HG02852 (cell line): ENCODE measurements around the gene OBSCN.

Source experiments
- ATAC-seq: cut with Tn5 transposase; IDR thresholded peaks from one replicate; pipeline ENCODE4 v1.9.1; 2021; ENCODE audit warnings: mild to moderate bottlenecking, moderate library complexity; ENCODE audit not compliant: unreplicated experiment

OBSCN gene

DNA sequence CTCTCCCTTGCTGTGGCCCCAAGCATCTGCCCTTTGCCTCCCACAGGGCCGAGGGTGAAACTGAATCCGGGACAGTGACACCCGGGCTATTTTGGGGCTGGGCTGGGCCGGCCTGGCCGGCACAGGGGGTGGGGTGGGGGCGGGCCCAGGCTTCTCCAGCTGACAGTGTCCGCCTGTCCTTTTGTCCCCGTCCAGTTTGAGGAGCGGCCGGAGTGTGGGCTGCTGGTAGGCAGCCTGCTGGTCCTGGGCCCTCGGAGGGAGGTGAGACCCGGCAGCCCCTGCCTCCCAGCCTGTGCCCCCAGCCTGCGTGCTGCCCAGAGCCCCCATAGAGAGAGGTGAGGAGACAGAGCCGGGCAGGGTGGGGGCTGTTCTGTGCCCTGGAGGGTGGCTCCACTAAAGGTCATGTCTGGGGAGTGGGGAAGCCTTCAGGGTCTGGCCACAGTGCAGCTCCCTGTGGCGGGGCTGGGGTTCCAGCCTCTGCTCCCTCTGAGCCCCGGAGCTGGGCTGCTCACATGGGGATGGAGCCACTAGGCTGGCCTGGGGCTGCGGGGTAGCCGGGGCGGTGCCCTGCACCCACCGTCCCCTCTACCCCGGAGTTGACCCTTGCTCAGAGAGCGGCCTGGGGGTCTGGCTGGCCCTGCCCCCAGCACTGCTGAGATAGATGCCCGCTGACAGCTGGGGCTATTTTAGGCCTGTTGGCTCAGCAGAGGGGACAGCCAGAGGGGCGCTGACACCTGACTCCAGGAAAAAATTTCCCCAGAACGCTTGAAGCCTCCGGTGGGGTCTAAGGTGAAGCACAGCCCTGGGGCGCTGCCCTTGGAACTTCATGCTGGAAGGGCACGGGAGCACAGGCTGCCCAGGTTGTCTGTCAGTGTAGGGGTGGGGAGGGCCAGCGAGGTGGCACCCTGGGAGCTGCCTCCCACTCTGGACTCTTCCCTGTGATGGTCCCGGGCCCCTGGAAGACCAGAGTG, at the start of gene OBSCN:
TSS of gene OBSCN (plus strand) at position 194 of the 971 bp plus-strand sequence. CDS start 3,740 bp downstream, outside the sequence.
- ATAC-seq, result no peak

DNA sequence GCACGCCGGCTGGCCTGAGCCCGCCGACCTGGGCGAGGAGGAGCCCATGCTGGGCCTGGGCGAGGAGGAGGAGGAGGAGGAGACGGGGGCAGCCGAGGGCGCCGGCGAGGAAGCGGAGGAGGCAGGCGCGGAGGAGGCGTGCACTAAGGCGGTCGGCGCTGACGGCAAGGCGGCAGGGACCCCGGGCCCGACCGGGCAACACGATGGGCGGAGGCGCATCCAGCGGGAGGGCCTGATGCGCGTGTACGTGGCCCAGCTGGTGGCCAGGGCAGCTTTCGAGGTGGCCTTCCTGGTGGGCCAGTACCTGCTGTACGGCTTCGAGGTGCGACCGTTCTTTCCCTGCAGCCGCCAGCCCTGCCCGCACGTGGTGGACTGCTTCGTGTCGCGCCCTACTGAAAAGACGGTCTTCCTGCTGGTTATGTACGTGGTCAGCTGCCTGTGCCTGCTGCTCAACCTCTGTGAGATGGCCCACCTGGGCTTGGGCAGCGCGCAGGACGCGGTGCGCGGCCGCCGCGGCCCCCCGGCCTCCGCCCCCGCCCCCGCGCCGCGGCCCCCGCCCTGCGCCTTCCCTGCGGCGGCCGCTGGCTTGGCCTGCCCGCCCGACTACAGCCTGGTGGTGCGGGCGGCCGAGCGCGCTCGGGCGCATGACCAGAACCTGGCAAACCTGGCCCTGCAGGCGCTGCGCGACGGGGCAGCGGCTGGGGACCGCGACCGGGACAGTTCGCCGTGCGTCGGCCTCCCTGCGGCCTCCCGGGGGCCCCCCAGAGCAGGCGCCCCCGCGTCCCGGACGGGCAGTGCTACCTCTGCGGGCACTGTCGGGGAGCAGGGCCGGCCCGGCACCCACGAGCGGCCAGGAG, 49.5 kb upstream of the OBSCN start:
- ATAC-seq, result no peak

- no peak for ATAC-seq
Observed at GRCh38 chr1:228159008-228159665, 48.7 kb upstream of the OBSCN start.

- ATAC-seq, result no peak
Observed at GRCh38 chr1:228160201-228160761, 47.6 kb upstream of the OBSCN start.

- no peak for ATAC-seq
Observed at GRCh38 chr1:228161362-228161761, 46.5 kb upstream of the OBSCN start.

- ATAC-seq, result no peak
Observed at GRCh38 chr1:228161866-228162265, 46.0 kb upstream of the OBSCN start.

- no peak for ATAC-seq
Observed at GRCh38 chr1:228162286-228163006, 45.4 kb upstream of the OBSCN start.

GRCh38 chr1:228163007-228163753, 44.7 kb upstream of the OBSCN start:
- no peak for ATAC-seq

DNA sequence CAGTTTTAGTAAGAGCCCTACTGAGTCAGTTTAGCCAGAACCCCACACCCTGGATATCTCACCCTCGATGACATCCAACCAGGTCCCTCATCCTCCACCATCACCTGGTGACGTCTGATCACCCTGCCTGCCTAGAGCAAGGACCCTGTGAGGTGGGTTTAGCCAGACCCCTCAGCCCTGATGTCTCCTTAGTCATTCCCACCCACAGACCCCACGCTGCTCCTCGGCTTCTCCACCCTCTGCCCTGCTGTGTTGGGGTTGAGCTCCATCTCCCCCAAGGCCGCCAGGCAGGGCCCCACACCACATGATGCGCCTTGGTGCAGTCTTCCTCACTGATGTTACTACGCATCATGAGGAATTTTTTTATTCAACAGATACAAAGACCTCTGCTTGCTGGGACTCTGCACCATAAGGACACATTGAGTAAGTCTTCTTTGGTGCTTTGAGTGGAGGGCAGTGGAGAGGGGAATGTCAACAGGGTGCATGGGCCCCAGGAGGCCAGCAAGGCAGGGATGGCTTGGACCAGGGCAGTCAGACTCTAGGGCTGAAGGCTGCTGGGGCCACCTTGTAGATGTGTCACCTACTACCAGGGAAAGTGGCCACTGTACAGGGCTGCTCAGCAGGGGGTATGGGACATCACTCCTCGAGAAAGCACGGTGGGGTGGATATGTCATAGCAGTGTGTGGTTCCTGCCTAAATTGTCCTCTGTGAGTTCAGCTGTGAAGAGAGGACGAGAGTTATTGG, 43.9 kb upstream of the OBSCN start:
- no peak for ATAC-seq

DNA sequence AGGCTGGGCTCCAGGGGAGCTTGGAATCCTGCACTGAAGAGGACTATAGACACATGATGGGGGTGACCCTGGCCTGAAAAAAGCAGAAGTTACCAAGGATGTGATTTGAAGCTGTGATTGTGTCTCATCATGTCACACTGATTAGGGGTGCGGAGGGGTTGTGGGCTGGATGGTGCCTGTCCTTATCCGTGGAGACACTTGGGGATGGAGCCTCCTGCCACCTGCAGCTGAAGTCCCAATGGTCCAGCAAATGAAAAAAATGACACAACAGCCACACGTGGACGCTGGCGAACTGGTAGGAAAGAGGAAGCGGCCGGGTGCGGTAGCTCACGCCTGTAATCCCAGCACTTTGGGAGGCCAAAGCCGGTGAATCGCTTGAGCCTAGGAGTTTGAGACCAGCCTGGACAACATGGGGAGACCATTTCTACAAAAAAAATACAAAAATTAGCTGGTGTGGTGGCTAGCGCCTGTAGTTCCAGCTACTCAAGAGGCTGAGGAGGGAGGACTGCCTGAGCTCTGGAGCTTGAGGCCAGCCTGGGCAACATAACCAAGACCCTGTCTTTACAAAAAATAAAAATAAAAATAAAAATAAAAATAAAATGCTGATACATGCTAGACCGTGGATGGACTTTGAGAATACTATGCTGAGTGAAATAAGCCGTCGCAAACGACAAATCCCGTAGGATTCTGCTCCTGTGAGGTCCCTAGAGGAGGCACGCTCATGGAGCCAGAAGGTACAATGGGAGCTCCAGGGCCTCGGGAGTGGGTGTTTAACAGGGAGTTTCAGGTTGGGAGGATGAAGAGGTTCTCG, 43.1 kb upstream of the OBSCN start:
- no peak for ATAC-seq

DNA sequence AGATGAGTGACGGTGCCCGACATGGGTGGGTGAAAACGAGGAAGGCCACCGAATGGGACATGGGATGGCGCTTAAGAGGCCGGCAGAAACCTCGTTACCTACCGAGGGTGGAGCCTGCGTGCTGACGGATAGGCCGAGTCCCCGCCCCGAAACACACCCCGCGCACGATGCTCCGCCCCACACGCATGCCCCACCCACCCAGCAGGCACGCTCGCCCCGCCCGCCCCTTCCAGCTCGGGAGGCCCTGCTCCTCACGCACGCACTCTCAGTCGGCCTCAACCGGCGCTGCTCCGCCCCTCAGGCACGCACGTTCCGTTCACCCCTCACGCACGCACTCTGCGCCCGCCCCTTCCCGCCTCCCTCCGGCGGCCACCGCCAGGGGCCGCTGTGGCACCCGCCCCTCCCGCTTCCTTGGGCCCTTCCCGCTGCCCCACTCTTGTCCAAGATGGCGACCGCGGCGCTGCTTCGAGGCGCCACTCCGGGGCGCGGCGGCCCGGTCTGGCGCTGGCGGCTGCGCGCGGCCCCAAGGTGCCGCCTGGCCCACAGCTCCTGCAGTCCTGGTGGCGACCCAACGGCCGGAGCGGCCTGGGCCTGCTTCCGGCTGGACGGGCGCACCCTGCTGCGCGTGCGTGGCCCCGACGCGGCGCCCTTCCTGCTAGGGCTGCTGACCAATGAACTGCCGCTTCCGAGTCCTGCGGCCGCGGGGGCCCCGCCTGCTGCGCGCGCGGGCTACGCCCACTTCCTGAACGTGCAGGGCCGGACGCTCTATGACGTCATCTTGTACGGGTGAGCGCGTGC, 42.3 kb upstream of the OBSCN start, which contains the start of gene IBA57:
TSS of gene IBA57 (plus strand) at position 433 of the 798 bp plus-strand sequence. CDS start at position 446, 13 bp downstream.
- ATAC-seq, result peak; percentile 78

DNA sequence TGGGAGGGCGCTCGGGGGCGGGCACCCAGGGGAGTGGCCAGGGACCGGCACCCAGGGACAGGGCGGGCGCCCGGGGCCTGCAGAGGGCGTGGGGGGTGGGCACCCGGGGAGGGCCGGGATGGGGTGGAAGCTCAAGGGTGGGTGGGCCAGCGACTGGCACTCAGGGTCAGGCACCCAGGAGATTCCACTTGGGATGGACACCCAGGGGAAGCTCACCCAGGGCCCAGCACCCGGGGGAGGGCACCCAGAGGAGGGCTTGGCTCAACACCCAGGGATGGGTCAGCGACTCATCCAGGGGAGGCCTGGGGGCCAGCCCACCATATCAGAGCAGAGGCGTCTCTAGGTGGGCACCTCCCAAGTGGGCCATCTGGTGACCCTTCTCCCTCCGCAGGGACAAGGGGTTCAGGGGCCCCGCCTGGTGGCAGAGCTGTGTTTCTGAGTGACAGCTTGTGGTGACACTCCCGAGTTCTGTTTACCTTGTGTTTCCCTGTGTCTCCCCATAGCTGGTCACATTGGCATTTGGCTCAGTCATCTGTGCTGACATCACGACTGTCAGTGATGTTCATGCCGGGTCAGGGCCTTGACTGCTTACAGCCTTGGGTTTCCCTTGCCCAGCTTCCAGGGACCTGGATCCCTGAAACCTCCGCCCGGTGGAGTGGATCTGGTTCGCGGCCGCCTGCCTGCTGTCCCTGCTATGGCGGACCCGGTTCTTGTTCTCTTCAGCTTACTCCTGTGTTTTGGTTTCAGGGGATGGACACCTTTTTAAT, 41.5 kb upstream of the OBSCN start:
- peak; percentile 17 for ATAC-seq

- ATAC-seq, result no peak
Observed at GRCh38 chr1:228168563-228169270, 39.1 kb upstream of the OBSCN start.

GRCh38 chr1:228169345-228169744, 38.5 kb upstream of the OBSCN start:
- no peak for ATAC-seq

DNA sequence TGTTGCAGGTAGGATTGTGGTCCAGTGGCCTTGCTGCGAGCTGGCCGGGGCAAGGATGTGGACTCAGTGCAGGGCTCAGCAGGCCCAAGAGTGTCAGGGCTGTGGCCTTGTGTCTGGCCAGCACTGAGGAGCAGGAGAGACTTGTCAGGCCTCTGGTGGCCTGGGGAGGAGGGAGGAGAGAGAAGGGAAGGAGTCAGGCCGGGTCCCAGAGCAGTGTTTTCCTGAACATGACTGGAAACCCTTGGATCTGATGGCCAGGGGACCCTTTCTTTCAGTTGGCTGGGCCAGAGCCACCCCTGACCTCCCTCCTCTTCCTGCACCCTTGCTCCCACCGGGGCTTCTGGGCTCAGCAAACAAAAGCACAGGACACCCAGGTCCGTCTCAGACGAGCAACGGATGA, 37.2 kb upstream of the OBSCN start:
- ATAC-seq, result no peak
